ENCODE results near the gene GRIN3A. TPM values are rescaled to one million over a fixed set of nuclear protein-coding genes. Genes with fewer than 3 reads are reported as not detected.

Gene GRIN3A
- total RNA-seq, 1 experiment from 2014 or later = not detected

- H3K4ac ChIP-seq (ENCODE audit: low read depth, low read length) = no peak overlapping the region
- H3K9ac ChIP-seq (ENCODE audit: extremely low read depth, insufficient read length, low read length) = no peak overlapping the region
- no peak overlapping the region for H4K5ac ChIP-seq (ENCODE audit: insufficient read length, low read depth, low read length)
- H3K23ac ChIP-seq (ENCODE audit: insufficient read length, low read depth, low read length) = no peak overlapping the region
- H2AFZ ChIP-seq (ENCODE audit: low read length) = no peak overlapping the region
- H4K8ac ChIP-seq (replicated peaks; ENCODE audit: insufficient read length, low read depth, low read length) = no peak overlapping the region
- Mint-ChIP-seq H3K4me1 (no peaks in the 10 kb centered on the region), H3K9me3 (peaks cover 0 to 8% of the 10 kb centered on the region in 2 experiments; a peak in 1 of 5 replicates), H3K4me3 (no peak overlapping the region), H3K27ac (no peak overlapping the region), H3K36me3 (ENCODE audit: insufficient read depth in 1 of 3, low read depth in 3 of 3) (peaks cover 65 to 85% (median 85%) of the 10 kb centered on the region in 3 experiments), H3K27me3 (ENCODE audit: low read depth) (no peaks in the 10 kb centered on the region)
- no peak overlapping the region for H3K56ac ChIP-seq (ENCODE audit: insufficient read length, low read depth, low read length)
- no peaks in the 10 kb centered on the region for H3K4me1 ChIP-seq (ENCODE audit: insufficient read depth, low read length)
- H2BK20ac ChIP-seq (ENCODE audit: low read depth, low read length, poor library complexity, severe bottlenecking) = no peak overlapping the region
- TF ChIP-seq, protein P1, sequence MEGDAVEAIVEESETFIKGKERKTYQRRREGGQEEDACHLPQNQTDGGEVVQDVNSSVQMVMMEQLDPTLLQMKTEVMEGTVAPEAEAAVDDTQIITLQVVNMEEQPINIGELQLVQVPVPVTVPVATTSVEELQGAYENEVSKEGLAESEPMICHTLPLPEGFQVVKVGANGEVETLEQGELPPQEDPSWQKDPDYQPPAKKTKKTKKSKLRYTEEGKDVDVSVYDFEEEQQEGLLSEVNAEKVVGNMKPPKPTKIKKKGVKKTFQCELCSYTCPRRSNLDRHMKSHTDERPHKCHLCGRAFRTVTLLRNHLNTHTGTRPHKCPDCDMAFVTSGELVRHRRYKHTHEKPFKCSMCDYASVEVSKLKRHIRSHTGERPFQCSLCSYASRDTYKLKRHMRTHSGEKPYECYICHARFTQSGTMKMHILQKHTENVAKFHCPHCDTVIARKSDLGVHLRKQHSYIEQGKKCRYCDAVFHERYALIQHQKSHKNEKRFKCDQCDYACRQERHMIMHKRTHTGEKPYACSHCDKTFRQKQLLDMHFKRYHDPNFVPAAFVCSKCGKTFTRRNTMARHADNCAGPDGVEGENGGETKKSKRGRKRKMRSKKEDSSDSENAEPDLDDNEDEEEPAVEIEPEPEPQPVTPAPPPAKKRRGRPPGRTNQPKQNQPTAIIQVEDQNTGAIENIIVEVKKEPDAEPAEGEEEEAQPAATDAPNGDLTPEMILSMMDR (conservative IDR thresholded peaks at IDR 0.05) = no peak
- no peak overlapping the region for H3T11ph ChIP-seq (ENCODE audit: low read length)
- H3K18ac ChIP-seq (ENCODE audit: insufficient read length, low read depth, low read length) = no peak overlapping the region
- H3K27me3 ChIP-seq (ENCODE audit: insufficient read depth, low read length) = no peaks in the 10 kb centered on the region
- H3K4me2 ChIP-seq (ENCODE audit: insufficient read depth, insufficient read length, low read length) = no peak overlapping the region
- WGBS (ENCODE audit: extremely low coverage, insufficient read length, low lambda C conversion rate) = no CpG with 5 or more reads among the region's 1 CpG
- H2BK15ac ChIP-seq (ENCODE audit: low read depth, low read length) = no peak overlapping the region
- no peak overlapping the region for H2BK12ac ChIP-seq (ENCODE audit: insufficient read length, low read depth, low read length)
- no peaks in the 10 kb centered on the region for H3K79me2 ChIP-seq (ENCODE audit: insufficient read depth, low read length)
- no peak overlapping the region for H2BK120ac ChIP-seq (ENCODE audit: low read depth, low read length, poor library complexity, severe bottlenecking)
- no peak overlapping the region for H2AK5ac ChIP-seq (ENCODE audit: insufficient read length, low read length)
- H2BK5ac ChIP-seq (ENCODE audit: insufficient read length, low read length) = no peak overlapping the region
- H3K23me2 ChIP-seq (ENCODE audit: insufficient read length, low read depth, low read length, poor library complexity, severe bottlenecking) = no peaks in the 10 kb centered on the region
- H3K9me3 ChIP-seq (ENCODE audit: control insufficient read depth, low read depth, low read length) = no peaks in the 10 kb centered on the region
- H4K20me1 ChIP-seq (ENCODE audit: control insufficient read depth, insufficient read depth, insufficient read length) = no peaks in the 10 kb centered on the region
- no peak overlapping the region for H3K27ac ChIP-seq (ENCODE audit: insufficient read length, low read depth, low read length)
- H4K91ac ChIP-seq (ENCODE audit: insufficient read length, low read depth, low read length) = no peak overlapping the region
- H3K79me1 ChIP-seq (ENCODE audit: insufficient read depth, low read depth, low read length, poor library complexity, severe bottlenecking) = no peaks in the 10 kb centered on the region
- DNase-seq = no peak
- H3K14ac ChIP-seq (ENCODE audit: insufficient read depth, low read length) = no peak overlapping the region
Observed at GRCh38 chr9:101561740-101562139, 176.7 kb downstream of the GRIN3A start.

All from H9 (cell line).